Measurements from ENCODE around the gene LIN7B. TPM values are rescaled to one million over a fixed set of nuclear protein-coding genes. Genes with fewer than 3 reads are reported as not detected.

Gene LIN7B
- total and polyA plus RNA-seq, 2 experiments from 2014 or later = 1.2 to 10.5 TPM

GRCh38 chr19:49141352-49141751 is 27.2 kb downstream of the LIN7B start:
- Mint-ChIP-seq H3K27me3 (ENCODE audit: insufficient read depth, low read depth, poor library complexity) (peaks cover 13% of the 10 kb centered on the region), H3K27ac (no peak overlapping the region), H3K4me3 (peak overlapping the region; percentile 15), H3K36me3 (ENCODE audit: low read depth) (peaks cover 10% of the 10 kb centered on the region), H3K4me1 (peaks cover 17% of the 10 kb centered on the region), H3K9me3 (no peaks in the 10 kb centered on the region)
- Histone ChIP-seq H3K4me2 (no peak overlapping the region), H3K9me2 (ENCODE audit: insufficient read depth) (no peaks in the 10 kb centered on the region), H3K27ac (ENCODE audit: low read depth) (no peak overlapping the region), H3K36me3 (ENCODE audit: insufficient read depth) (no peaks in the 10 kb centered on the region), H2AFZ (no peak overlapping the region), H3K4me3 (no peak overlapping the region), H4K20me1 (replicated peaks; ENCODE audit: insufficient read depth) (no peaks in the 10 kb centered on the region), H3K79me2 (replicated peaks; ENCODE audit: insufficient read depth) (no peaks in the 10 kb centered on the region), H3F3A (replicated peaks; ENCODE audit: low read depth) (0 out of 2 replicates have a peak, but pooled peaks cover 5% of the 10 kb centered on the region), H3K4me1 (ENCODE audit: insufficient read depth) (peaks cover 12% of the 10 kb centered on the region), H3K27me3 (ENCODE audit: insufficient read depth) (no peaks in the 10 kb centered on the region)
- TF ChIP-seq EZH2 (IDR thresholded peaks at IDR 0.05; ENCODE audit: low read depth, unreplicated experiment) = no peak
- DNase-seq (ENCODE audit: low spot score) = no peak
- no peak for ATAC-seq

GRCh38 chr19:49142866-49143335 is 28.7 kb downstream of the LIN7B start:
- no peaks in the 10 kb centered on the region for H3K9me3 Mint-ChIP-seq
- Histone ChIP-seq H3K36me3 (ENCODE audit: insufficient read depth) (no peaks in the 10 kb centered on the region), H3K4me2 (peak overlapping the region; percentile 84), H3K9me2 (ENCODE audit: insufficient read depth) (0 out of 2 replicates have a peak, but pooled peaks cover 3% of the 10 kb centered on the region), H3F3A (replicated peaks; ENCODE audit: low read depth) (0 out of 2 replicates have a peak, but pooled peaks cover 5% of the 10 kb centered on the region), H3K4me3 (peak overlapping the region; percentile 64), H3K4me1 (ENCODE audit: insufficient read depth) (peaks cover 20% of the 10 kb centered on the region), H2AFZ (no peak overlapping the region), H3K27ac (ENCODE audit: low read depth) (no peak overlapping the region), H4K20me1 (replicated peaks; ENCODE audit: insufficient read depth) (no peaks in the 10 kb centered on the region), H3K27me3 (ENCODE audit: insufficient read depth) (no peaks in the 10 kb centered on the region), H3K79me2 (replicated peaks; ENCODE audit: insufficient read depth) (no peaks in the 10 kb centered on the region)
- H3K27ac Mint-ChIP-seq = no peak overlapping the region
- peaks cover 28% of the 10 kb centered on the region for H3K4me1 Mint-ChIP-seq
- H3K27me3 Mint-ChIP-seq (ENCODE audit: insufficient read depth, low read depth, poor library complexity) = peaks cover 13% of the 10 kb centered on the region
- TF ChIP-seq ZNF114 (CRISPR knock-in tag; IDR thresholded peaks at IDR 0.05) = no peak
- TF ChIP-seq POLR2AphosphoS5 (IDR thresholded peaks at IDR 0.05; ENCODE audit: low read depth) = peak; percentile 69
- peak overlapping the region; percentile 88 for H3K4me3 Mint-ChIP-seq
- DNase-seq (ENCODE audit: low spot score) = peak; percentile 99
- H3K36me3 Mint-ChIP-seq (ENCODE audit: low read depth) = no peaks in the 10 kb centered on the region; the same call in 1 of the 3 replicates
- ATAC-seq = peak; percentile 87

GRCh38 chr19:49145573-49146407 is 31.6 kb downstream of the LIN7B start:
- 0 out of 3 replicates have a peak, but pooled peaks cover 3% of the 10 kb centered on the region for H3K9me3 Mint-ChIP-seq
- Histone ChIP-seq H3K27me3 (ENCODE audit: insufficient read depth) (no peaks in the 10 kb centered on the region), H2AFZ (peak overlapping the region; percentile 95), H3K4me2 (peak overlapping the region; percentile 87), H3K4me1 (ENCODE audit: insufficient read depth) (peaks cover 20% of the 10 kb centered on the region), H3K27ac (ENCODE audit: low read depth) (peak overlapping the region; percentile 80), H3K9me2 (ENCODE audit: insufficient read depth) (0 out of 2 replicates have a peak, but pooled peaks cover 7% of the 10 kb centered on the region), H3F3A (replicated peaks; ENCODE audit: low read depth) (peaks cover 17% of the 10 kb centered on the region), H3K4me3 (peak overlapping the region; percentile 70), H3K36me3 (ENCODE audit: insufficient read depth) (no peaks in the 10 kb centered on the region), H3K79me2 (replicated peaks; ENCODE audit: insufficient read depth) (no peaks in the 10 kb centered on the region), H4K20me1 (replicated peaks; ENCODE audit: insufficient read depth) (no peaks in the 10 kb centered on the region)
- peaks cover 21% of the 10 kb centered on the region for H3K27me3 Mint-ChIP-seq (ENCODE audit: insufficient read depth, low read depth, poor library complexity)
- H3K4me3 Mint-ChIP-seq = peak overlapping the region; percentile 83
- TF ChIP-seq CTCF (conservative IDR thresholded peaks at IDR 0.05; ENCODE audit: low read depth in 2 of 2) (peak; percentile 82 to 96), ZNF114 (CRISPR knock-in tag; IDR thresholded peaks at IDR 0.05) (no peak), POLR2AphosphoS5 (IDR thresholded peaks at IDR 0.05; ENCODE audit: low read depth) (peak; percentile 53), CREB1 (CRISPR knock-in tag; IDR thresholded peaks at IDR 0.05; ENCODE audit: low read depth) (peak; percentile 70), REST (IDR thresholded peaks at IDR 0.05; ENCODE audit: unreplicated experiment) (no peak)
- H3K36me3 Mint-ChIP-seq (ENCODE audit: low read depth) = no peaks in the 10 kb centered on the region; the same call in 1 of the 3 replicates
- peak overlapping the region; percentile 98 for H3K27ac Mint-ChIP-seq
- peak; percentile 20 for ATAC-seq
- peak; percentile 98 for DNase-seq (ENCODE audit: low spot score)
- peaks cover 32% of the 10 kb centered on the region for H3K4me1 Mint-ChIP-seq

Measured in GM23338 (cell line).